Astrocyte of the spinal cord (primary cell): ENCODE results near the gene OLIG3.

Experiments
- DNase-seq: peaks from one replicate; pipeline ENCODE4 v3.0.0; 2011; ENCODE audit warnings: low read depth, low spot score
- H3K4me3 ChIP-seq: 2 replicates; pipeline ENCODE4 v1.5.1; 2011; ENCODE audit warnings: low read depth, mild to moderate bottlenecking, low read length, moderate library complexity
- in situ Hi-C: cut with HindIII; loops from 2 replicates; pipeline ENCODE4 v1.10.0; 2017; ENCODE audit warnings: low sequenced_read_pairs
- TF ChIP-seq, protein P1 (sequence below): IDR thresholded peaks from 2 replicates; pipeline ENCODE4 v1.5.1; 2012; ENCODE audit warnings: low read depth, mild to moderate bottlenecking, low read length, inconsistent platforms

OLIG3 gene

DNA sequence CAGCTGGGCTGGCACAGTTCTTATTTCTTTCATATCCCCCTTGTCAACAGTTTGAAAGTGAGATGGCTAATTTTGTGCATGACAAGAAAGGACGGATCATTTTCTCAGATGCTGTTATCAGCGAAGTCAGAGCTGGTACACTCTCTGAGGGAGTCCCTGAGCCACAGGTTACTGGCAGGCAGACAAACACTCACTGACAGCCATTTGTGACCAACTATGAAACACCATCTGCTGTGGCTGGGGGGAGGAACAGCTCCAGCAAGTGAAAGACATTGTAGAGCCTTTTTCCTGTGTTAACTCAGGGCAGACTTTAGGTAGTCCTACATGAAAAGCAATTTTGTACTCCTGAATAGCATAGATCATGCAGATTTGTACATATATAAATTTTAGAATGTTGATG is 22.2 kb downstream of the OLIG3 start:
- no peak for DNase-seq
- in situ Hi-C loops: no loop called here
- no peak overlapping the region for H3K4me3 ChIP-seq
- TF ChIP-seq, protein P1, sequence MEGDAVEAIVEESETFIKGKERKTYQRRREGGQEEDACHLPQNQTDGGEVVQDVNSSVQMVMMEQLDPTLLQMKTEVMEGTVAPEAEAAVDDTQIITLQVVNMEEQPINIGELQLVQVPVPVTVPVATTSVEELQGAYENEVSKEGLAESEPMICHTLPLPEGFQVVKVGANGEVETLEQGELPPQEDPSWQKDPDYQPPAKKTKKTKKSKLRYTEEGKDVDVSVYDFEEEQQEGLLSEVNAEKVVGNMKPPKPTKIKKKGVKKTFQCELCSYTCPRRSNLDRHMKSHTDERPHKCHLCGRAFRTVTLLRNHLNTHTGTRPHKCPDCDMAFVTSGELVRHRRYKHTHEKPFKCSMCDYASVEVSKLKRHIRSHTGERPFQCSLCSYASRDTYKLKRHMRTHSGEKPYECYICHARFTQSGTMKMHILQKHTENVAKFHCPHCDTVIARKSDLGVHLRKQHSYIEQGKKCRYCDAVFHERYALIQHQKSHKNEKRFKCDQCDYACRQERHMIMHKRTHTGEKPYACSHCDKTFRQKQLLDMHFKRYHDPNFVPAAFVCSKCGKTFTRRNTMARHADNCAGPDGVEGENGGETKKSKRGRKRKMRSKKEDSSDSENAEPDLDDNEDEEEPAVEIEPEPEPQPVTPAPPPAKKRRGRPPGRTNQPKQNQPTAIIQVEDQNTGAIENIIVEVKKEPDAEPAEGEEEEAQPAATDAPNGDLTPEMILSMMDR: no peak

DNA sequence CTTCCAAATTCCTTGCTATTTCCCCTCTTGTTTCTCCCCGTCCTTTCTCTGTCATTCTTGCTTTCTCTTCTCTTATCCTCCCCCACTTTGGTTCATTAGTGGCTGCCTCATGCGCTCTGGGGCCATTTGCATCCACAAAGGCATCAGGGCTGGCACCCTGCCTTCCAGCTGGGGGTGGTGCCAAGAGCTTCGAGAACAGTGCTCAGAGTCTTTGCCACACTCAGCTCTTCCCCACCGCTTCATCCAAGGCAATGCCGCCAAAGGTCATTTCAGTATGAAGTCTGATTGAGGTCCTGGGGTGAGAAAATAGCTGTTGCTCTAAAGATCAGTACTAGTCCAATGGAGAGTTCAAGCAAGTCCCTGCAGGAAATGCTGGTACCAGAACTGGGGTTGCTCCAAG is 22.7 kb downstream of the OLIG3 start:
- no peak overlapping the region for H3K4me3 ChIP-seq
- no peak for DNase-seq
- in situ Hi-C loops: no loop called here
- TF ChIP-seq, protein P1: no peak

DNA sequence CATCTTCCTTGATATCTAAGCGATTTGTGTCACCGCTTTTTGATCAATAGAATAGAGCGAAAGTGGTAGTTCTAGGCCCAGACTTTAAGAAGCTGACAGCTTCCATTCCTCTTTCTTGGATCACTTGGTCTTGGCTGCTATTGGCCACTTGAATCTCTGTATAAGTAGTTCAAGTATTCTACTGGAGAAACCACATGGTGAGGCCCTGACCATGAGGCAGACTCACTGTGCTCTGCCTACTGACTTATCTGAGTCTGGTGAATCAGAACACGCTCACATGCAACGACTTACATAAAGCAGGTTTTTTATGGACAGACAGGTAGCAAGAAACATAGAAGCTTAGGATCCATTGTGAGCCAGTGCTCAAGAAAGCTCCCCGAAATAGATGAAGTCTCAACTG is 27.0 kb downstream of the OLIG3 start:
- in situ Hi-C loops: no loop called here
- TF ChIP-seq, protein P1: no peak
- H3K4me3 ChIP-seq: no peak overlapping the region
- no peak for DNase-seq

DNA sequence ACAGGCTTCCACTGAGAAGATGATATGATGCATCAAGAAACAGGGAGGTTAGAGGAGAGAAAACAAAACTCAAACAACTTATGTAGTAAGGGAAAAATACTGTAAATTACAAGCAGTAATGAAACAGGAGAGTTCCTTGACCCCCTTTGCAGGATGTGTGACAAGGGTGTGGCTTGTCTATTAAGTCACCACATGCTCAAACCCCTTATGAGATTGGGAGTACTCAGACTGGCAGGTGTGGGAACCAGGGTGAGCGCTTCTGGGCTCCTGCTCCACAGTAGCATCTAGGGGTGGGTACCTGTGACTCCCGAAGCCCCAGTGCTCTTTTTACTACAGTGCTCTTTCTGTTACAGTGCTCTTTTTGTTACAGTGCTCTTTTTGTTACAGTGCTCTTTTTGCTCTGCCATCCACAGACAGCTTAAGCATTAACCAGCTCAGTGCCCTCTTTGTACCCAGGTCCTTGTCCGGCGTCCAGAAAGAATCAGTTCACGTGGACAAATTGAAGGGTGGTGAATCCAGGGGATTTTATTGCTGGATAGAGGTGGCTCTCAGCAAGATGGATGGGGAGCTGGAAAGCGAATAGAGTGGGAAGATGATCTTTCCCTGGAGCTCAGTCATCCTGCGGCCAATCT is 28.7 kb downstream of the OLIG3 start:
- DNase-seq: no peak
- TF ChIP-seq, protein P1: no peak
- H3K4me3 ChIP-seq: no peak overlapping the region
- in situ Hi-C loops: no loop called here

DNA sequence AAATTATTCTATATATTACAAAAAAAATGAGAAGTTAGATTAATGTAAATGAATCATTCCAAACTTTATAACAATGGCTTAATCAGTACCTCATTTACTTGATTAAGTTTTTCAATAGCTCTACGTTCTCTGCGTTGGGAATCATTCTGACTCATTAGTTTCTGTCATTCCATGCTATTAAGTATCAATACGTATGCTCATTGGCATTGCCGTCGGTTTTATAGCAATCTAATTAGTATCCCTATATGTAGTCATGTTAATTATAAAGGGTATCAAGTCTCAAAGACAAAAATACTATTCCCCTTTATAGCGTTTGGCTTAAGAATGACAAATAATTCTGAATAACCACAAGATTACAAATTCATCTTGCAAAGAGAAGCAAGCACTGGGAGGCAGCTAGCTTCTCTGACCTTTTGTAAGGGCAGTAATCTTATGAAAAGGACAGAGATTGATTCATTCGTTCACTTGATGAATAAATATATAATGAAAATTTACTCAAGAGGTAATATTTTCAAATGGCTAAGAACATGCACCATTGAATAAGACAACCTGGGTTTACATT is 41.8 kb downstream of the OLIG3 start:
- H3K4me3 ChIP-seq: no peak overlapping the region
- DNase-seq: peak; percentile 14
- in situ Hi-C loops: no loop called here
- TF ChIP-seq, protein P1: no peak

DNA sequence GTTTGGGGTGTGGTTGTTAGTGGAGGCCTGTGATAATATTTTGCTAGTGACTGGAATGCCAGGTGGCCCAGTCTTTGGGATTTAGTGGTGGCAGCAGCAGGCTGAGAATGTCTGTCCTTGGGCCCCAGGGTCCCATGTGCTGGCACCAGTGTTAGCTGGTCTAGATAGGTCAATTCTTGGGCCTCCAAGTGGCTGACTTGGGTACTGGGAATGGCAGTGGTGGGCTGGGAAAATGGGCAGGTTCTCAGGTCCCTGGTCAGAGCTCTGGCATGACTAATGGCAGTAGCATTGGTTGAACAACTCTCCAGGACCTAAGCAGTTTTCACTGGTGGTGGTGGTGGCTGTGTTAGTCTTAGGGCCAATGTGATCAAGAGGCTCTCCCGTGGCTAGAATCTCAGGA is 50.3 kb downstream of the OLIG3 start:
- TF ChIP-seq, protein P1: no peak
- no peak for DNase-seq
- no peak overlapping the region for H3K4me3 ChIP-seq
- in situ Hi-C loops: no loop called here
